Transverse colon (tissue), 4 donors: Measurements from ENCODE around the gene MYO16.

ENCODE experiments used
- EP300 ChIP-seq: sonication (generic); formaldehyde crosslinking; IDR thresholded peaks from one replicate; pipeline ENCODE4 v1.6.1; 2017; ENCODE audit warnings: antibody characterized with exemption, low read depth
- POLR2A ChIP-seq: fragments of 450-650 bp; IDR thresholded peaks from one replicate; pipeline ENCODE4 v1.6.1; 2016; ENCODE audit warnings: antibody characterized with exemption, mild to moderate bottlenecking, moderate library complexity
- POLR2AphosphoS5 ChIP-seq, 3 donors: sonication (generic); formaldehyde crosslinking; IDR thresholded peaks; one replicate each; pipeline ENCODE4 v1.6.1; 2016; ENCODE audit warnings: antibody characterized with exemption in 3 of 3
- TF ChIP-seq, protein P1 (sequence below), 5 experiments: fragments of 200-600 bp in 3 of 5; fragments of 450-650 bp in 2 of 5; sonication (generic) in 3 of 5; IDR thresholded peaks; 1 replicate in 2 of 5; 2 replicates in 3 of 5; pipeline ENCODE4 v1.5.1; 2016 to 2017; ENCODE audit warnings: antibody characterized with exemption in 5 of 5, inconsistent platforms in 3 of 5, mild to moderate bottlenecking in 2 of 5, moderate library complexity in 1 of 5

DNA sequence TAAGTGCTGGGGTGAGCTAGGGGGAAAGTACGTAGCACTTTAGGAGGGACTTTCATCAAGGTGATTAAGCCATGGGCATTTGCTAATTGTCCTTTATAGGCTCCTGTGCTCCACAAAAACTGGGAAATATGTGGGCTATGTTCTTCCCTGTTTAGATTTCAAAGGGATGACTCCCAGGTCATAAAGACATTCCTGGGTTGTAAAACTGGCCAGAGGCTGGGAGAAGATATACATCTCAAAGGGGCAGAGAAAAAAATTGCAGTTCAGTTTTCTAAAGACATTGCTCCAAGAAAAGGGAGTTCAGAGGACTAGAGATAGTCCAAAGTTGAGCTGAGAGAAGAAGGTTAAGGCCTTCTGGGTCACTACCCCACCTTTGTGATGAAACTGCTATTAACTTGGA lies 204.8 kb downstream of the MYO16 start:
- TF ChIP-seq POLR2AphosphoS5 (IDR thresholded peaks at IDR 0.05) (no peak), POLR2A (no peak), EP300 (no peak)
- TF ChIP-seq, protein P1, sequence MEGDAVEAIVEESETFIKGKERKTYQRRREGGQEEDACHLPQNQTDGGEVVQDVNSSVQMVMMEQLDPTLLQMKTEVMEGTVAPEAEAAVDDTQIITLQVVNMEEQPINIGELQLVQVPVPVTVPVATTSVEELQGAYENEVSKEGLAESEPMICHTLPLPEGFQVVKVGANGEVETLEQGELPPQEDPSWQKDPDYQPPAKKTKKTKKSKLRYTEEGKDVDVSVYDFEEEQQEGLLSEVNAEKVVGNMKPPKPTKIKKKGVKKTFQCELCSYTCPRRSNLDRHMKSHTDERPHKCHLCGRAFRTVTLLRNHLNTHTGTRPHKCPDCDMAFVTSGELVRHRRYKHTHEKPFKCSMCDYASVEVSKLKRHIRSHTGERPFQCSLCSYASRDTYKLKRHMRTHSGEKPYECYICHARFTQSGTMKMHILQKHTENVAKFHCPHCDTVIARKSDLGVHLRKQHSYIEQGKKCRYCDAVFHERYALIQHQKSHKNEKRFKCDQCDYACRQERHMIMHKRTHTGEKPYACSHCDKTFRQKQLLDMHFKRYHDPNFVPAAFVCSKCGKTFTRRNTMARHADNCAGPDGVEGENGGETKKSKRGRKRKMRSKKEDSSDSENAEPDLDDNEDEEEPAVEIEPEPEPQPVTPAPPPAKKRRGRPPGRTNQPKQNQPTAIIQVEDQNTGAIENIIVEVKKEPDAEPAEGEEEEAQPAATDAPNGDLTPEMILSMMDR (IDR thresholded peaks at IDR 0.05), result no peak
